IMR-90 (cell line): ENCODE measurements around the gene WWC2. TPM values are rescaled to one million over a fixed set of nuclear protein-coding genes. Genes with fewer than 3 reads are reported as not detected.

Source experiments
- ATAC-seq: fragments of 200-7000 bp; cut with Tn5 transposase; 2 replicates; pipeline ENCODE4 v1.9.1; 2020; ENCODE audit warnings: low read depth, mild to moderate bottlenecking, moderate library complexity
- BruUV-seq: library from RNA; stranded (reverse); fragments of 400-500 nt; replicated peaks from 2 replicates; lab custom pipeline; 2021; lab: Mats Ljungman, UMichigan
- CTCF ChIA-PET: fragments of 300-600 bp; formaldehyde crosslinking; extraction: SDS; loops from one replicate; lab custom pipeline; 2021; ENCODE audit warnings: antibody characterized with exemption; lab: Yijun Ruan, JAX
- POLR2A ChIA-PET: fragments of 300-600 bp; sonication (Branson Sonifier 250); formaldehyde crosslinking; loops from one replicate; lab custom pipeline; 2022; ENCODE audit warnings: antibody characterized with exemption; ENCODE audit not compliant: unreplicated experiment; lab: Charles Lee
- DNase-seq: peaks from one replicate; pipeline ENCODE4 v3.0.0; 2013
- H2AFZ ChIP-seq: replicated peaks from 2 replicates; pipeline ENCODE3; 2013; ENCODE audit warnings: low read length, mild to moderate bottlenecking; ENCODE audit not compliant: poor library complexity
- H2AK5ac ChIP-seq: 2 replicates; pipeline ENCODE4 v1.6.1; 2013; ENCODE audit warnings: low read depth, low read length, inconsistent platforms
- H2AK9ac ChIP-seq: replicated peaks from 2 replicates; pipeline ENCODE3; 2013; ENCODE audit warnings: mild to moderate bottlenecking, low read depth, low read length, moderate library complexity; ENCODE audit not compliant: poor library complexity
- H2BK120ac ChIP-seq: 2 replicates; pipeline ENCODE4 v1.6.1; 2013; ENCODE audit warnings: low read depth, low read length, inconsistent platforms
- H2BK15ac ChIP-seq: 3 replicates; pipeline ENCODE4 v1.6.1; 2013; ENCODE audit warnings: low read depth, low read length, inconsistent platforms
- H2BK20ac ChIP-seq: 2 replicates; pipeline ENCODE4 v1.6.1; 2013; ENCODE audit warnings: low read depth, mild to moderate bottlenecking, inconsistent platforms, low read length, moderate library complexity
- H2BK5ac ChIP-seq: 2 replicates; pipeline ENCODE4 v1.6.1; 2013; ENCODE audit warnings: mild to moderate bottlenecking, low read depth, low read length, inconsistent platforms; ENCODE audit not compliant: poor library complexity, severe bottlenecking
- H3K14ac ChIP-seq: replicated peaks from 2 replicates; pipeline ENCODE4 v1.6.1; 2013; ENCODE audit warnings: low read depth, low read length, inconsistent platforms
- H3K18ac ChIP-seq: 2 replicates; pipeline ENCODE4 v1.6.1; 2013; ENCODE audit warnings: low read depth, low read length, control low read depth
- H3K23ac ChIP-seq: 2 replicates; pipeline ENCODE4 v1.6.1; 2013; ENCODE audit warnings: low read depth, low read length, inconsistent platforms
- H3K27ac ChIP-seq: 2 replicates; pipeline ENCODE4 v1.5.1; 2013; ENCODE audit warnings: mild to moderate bottlenecking, control low read depth, low read length; ENCODE audit not compliant: insufficient read depth
- H3K27me3 ChIP-seq: 2 replicates; pipeline ENCODE4 v1.6.1; 2013; ENCODE audit warnings: low read length; ENCODE audit not compliant: control insufficient read depth, insufficient read depth
- H3K36me3 ChIP-seq: 2 replicates; pipeline ENCODE4 v1.6.1; 2013; ENCODE audit warnings: low read length, mixed read lengths; ENCODE audit not compliant: control insufficient read depth, insufficient read depth
- H3K4ac ChIP-seq: 2 replicates; pipeline ENCODE4 v1.6.1; 2013; ENCODE audit warnings: low read depth, low read length, inconsistent platforms
- H3K4me1 ChIP-seq: 2 replicates; pipeline ENCODE4 v1.6.1; 2013; ENCODE audit warnings: low read length, mixed read lengths; ENCODE audit not compliant: control insufficient read depth, insufficient read depth
- H3K4me2 ChIP-seq: 2 replicates; pipeline ENCODE4 v1.6.1; 2013; ENCODE audit warnings: low read depth, mild to moderate bottlenecking, control low read depth, low read length, moderate library complexity
- H3K4me3 ChIP-seq: 2 replicates; pipeline ENCODE4 v1.5.1; 2013; ENCODE audit warnings: low read depth, mild to moderate bottlenecking, control low read depth, low read length, moderate library complexity; ENCODE audit not compliant: insufficient read depth
- H3K56ac ChIP-seq: 2 replicates; pipeline ENCODE4 v1.6.1; 2013; ENCODE audit warnings: low read length, inconsistent platforms; ENCODE audit not compliant: insufficient read depth; ENCODE audit errors: extremely low read depth
- H3K79me1 ChIP-seq, 2 experiments: 2 replicates each; pipeline ENCODE4 v1.6.1; 2013; ENCODE audit warnings: low read length in 2 of 2, inconsistent platforms in 1 of 2, low read depth in 1 of 2
- H3K9ac ChIP-seq: 2 replicates; pipeline ENCODE4 v1.6.1; 2013; ENCODE audit warnings: low read depth, low read length, control low read depth
- H3K9me1 ChIP-seq: 2 replicates; pipeline ENCODE4 v1.6.1; 2013; ENCODE audit warnings: low read length, inconsistent platforms; ENCODE audit not compliant: insufficient read depth
- H3K9me3 ChIP-seq: 2 replicates; pipeline ENCODE4 v1.6.1; 2013; ENCODE audit warnings: low read length; ENCODE audit not compliant: control insufficient read depth, insufficient read depth
- H4K20me1 ChIP-seq: 2 replicates; pipeline ENCODE4 v1.6.1; 2013; ENCODE audit warnings: low read length, inconsistent platforms; ENCODE audit not compliant: insufficient read depth
- H4K5ac ChIP-seq: 2 replicates; pipeline ENCODE4 v1.6.1; 2013; ENCODE audit warnings: mild to moderate bottlenecking, low read depth, low read length, control low read depth
- H4K8ac ChIP-seq, 2 experiments: 2 replicates each; pipeline ENCODE4 v1.6.1; 2013; ENCODE audit warnings: low read depth in 2 of 2, low read length in 2 of 2, control low read depth in 1 of 2, inconsistent platforms in 1 of 2
- H4K91ac ChIP-seq: 2 replicates; pipeline ENCODE4 v1.6.1; 2013; ENCODE audit warnings: low read depth, low read length, inconsistent platforms; ENCODE audit not compliant: insufficient read depth
- POLR2A ChIP-seq: IDR thresholded peaks from 2 replicates; pipeline ENCODE4 v1.6.1; 2012; ENCODE audit warnings: mild to moderate bottlenecking, low read depth, low read length
- WGBS, 2 experiments: methylation state at CpG; one replicate each; pipeline versions ENCODE4 v1.1.5 to v1.1.7; 2013; ENCODE audit warnings: missing lambda C conversion rate in 2 of 2; ENCODE audit not compliant: insufficient read length in 1 of 2; ENCODE audit errors: extremely low coverage in 2 of 2; 5-methylcytosine and 5-hydroxymethylcytosine counted together
- dilution Hi-C: fragments of 300-500 bp; cut with HindIII; formaldehyde crosslinking; loops from one replicate; pipeline ENCODE4 v1.14.3; 2018; ENCODE audit warnings: low sequenced_read_pairs; ENCODE audit not compliant: unreplicated experiment
- in situ Hi-C: fragments of 300-500 bp; cut with MboI; formaldehyde crosslinking; loops from 3 replicates; pipeline ENCODE4 v1.14.3; 2019; ENCODE audit warnings: low sequenced_read_pairs, inconsistent platforms, mixed read lengths
- intact Hi-C: fragments of 100-400 bp; cut with micrococcal nuclease; formaldehyde crosslinking; loops from 2 replicates; pipeline ENCODE4 v1.10.0; 2022
- polyA plus RNA-seq, 3 experiments: library from polyadenylated mRNA; depleted of rRNA; stranded (reverse); fragments of >200 nt; gene quantifications; 2 replicates each; pipeline ENCODE4 v1.2.3, GENCODE V29; 2012; ENCODE audit warnings: low replicate concordance in 1 of 3
- total RNA-seq: library from RNA; depleted of rRNA; stranded (reverse); fragments of >200 nt; gene quantifications from 2 replicates; pipeline ENCODE4 v1.2.3, GENCODE V29; 2012

WWC2 gene
- total and polyA plus RNA-seq, 2 of the 4 experiments (the other 2 are of a cell fraction), result 26.6 to 27.4 TPM

- WGBS, 2 experiments, result no CpG with 5 or more reads among the region's 6 CpGs
- Histone ChIP-seq H2BK15ac (no peak overlapping the region), H3K4me3 (no peak overlapping the region), H2AK9ac (no peak overlapping the region), H4K5ac (no peak overlapping the region), H3K9ac (no peak overlapping the region), H3K79me1 (peaks cover 46 to 87% of the 10 kb centered on the region in 2 experiments), H3K14ac (no peak overlapping the region), H3K56ac (no peak overlapping the region), H2BK20ac (no peak overlapping the region), H2AK5ac (no peak overlapping the region), H3K27me3 (no peaks in the 10 kb centered on the region), H2BK120ac (no peak overlapping the region), H3K9me3 (0 out of 2 replicates have a peak, but pooled peaks cover 2% of the 10 kb centered on the region), H3K4ac (no peak overlapping the region; the same call in 1 of the 2 replicates), H2BK5ac (no peak overlapping the region), H2AFZ (no peak overlapping the region), H4K20me1 (peaks cover 73% of the 10 kb centered on the region), H3K9me1 (peaks cover 18% of the 10 kb centered on the region), H4K8ac (no peak overlapping the region), H3K23ac (no peak overlapping the region), H3K36me3 (no peaks in the 10 kb centered on the region), H3K27ac (no peak overlapping the region), H3K18ac (no peak overlapping the region), H3K4me2 (peak overlapping the region; percentile 23; the same call in 1 of the 2 replicates), H3K4me1 (peaks cover 17% of the 10 kb centered on the region), H4K91ac (no peak overlapping the region)
- ATAC-seq, result 0 out of 2 replicates have a peak, but pooled peaks have one; percentile 29
- ChIA-PET POLR2A (interaction anchor here (0.6 kb wide), 1 partner anchor 19 kb away, joined by 5 read pairs; no protein-coding TSS in a partner anchor), CTCF (no interaction called here)
- DNase-seq, result peak; percentile 47
- intact Hi-C loops, result loop anchor here (5.0 kb wide), 1 partner anchor 41 kb away; no protein-coding TSS in a partner anchor
- no peak for TF ChIP-seq POLR2A
- in situ Hi-C loops, result no loop called here
- dilution Hi-C loops, result no loop called here
- no TSS peak for BruUV-seq
Observed at GRCh38 chr4:183142571-183143550, 43.8 kb downstream of the WWC2 start.
